ENCODE data around the gene RAB43.
"Not testable (repeated sequence)": the region's sequence is repeated elsewhere in the genome, so short reads cannot be mapped to it uniquely, and the experiment has no call there.

Gene RAB43

DNA sequence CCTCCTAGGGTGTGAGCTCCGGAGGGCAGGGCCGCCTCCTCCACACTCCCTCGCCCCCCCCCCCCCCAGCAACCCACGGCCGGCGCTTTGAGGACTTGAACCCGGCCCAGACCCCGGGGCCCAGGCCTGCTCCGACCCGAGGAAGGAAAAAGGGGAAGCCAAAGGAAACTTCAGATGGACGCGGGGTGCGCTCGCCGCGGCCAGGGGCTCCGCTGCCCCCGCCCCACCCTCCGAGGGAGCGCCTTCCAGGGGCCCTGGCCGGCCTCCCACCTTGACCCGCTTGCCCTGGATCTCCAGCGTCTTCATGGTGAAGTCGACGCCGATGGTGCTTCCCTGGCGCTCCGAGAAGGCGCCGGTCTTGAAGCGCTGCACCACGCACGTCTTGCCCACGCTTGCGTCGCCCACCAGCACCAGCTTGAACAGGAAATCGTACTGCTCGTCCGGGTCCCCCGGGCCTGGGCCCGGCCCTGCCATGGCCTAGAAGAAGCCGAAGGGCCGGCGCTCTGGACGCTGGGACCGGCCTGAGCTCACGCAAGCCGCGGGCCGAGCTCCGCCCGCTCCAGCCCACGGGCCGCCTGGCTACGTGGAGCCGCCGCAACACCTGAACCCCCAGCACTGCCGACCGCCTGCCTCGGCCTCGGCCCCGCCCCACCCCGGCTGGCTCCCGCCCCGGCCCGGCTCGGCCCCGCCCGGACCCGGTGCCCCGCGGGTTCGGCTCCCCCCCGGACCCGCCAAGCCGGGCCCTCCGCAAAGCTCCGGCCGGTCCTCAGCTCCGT lies 400 bp downstream of the RAB43 start:
- DNase-seq, result no peak

DNA sequence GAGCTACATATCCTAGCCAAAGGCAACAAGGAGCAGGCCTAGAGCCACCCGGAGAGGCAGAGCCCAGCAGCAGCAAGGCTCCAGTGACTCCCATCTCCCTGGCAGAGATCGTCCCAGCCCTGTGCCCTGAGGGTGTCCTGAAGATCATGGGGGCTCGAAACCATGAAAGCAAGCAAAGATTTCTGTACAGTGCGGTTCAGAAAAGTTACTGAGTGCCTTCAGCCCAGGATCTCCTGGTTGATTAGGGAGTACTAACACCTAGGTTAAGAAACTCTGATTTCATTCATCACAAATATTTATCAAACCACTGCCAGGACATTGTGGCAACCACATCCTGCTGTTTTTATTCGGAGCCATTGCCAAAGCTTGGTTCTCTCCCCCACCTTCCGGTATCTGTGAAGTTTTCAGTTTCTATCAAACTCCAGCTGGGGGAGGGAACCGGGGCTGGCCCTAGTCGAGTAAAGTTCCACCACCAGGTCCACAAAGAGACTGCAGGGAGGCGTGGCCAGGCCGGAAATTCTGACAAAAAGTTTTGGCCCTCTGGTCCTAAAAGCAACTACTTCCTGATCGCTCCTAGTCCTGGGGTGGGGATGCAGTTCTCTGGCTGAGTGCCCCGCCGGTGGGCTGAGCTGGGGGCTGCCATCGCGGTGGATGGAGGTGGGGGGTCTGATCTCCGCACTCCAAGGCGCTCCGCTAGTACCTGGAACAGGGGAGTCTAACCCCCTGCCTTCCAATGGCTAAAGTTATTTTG lies 1.2 kb downstream of the RAB43 start:
- DNase-seq, result no peak

- DNase-seq, result no peak
Measured at GRCh38 chr3:129119365-129120100, 2.1 kb downstream of the RAB43 start.

DNA sequence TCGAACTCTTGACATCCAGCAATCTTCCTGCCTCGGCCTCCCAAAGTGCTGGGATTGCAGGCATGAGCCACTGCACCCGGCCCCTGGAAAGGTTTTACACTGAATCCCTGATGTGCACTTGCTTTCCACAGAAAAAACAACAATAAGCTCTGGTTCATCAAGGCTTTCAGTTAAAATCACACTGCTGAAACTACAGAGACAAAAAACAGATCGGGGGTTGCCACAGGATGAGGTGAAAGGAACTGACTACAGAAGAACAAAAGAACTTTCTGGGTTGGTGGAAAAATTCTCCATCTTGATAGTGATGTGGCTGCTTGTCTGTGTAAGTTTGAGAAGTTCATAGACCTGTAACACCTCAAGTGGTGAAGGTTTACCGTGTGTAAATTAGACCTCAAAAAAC lies 2.9 kb downstream of the RAB43 start:
- DNase-seq, result no peak

GRCh38 chr3:129117134-129117533 lies 4.5 kb downstream of the RAB43 start:
- DNase-seq, result no peak

GRCh38 chr3:129116482-129116946 lies 5.1 kb downstream of the RAB43 start:
- DNase-seq, result no peak

DNA sequence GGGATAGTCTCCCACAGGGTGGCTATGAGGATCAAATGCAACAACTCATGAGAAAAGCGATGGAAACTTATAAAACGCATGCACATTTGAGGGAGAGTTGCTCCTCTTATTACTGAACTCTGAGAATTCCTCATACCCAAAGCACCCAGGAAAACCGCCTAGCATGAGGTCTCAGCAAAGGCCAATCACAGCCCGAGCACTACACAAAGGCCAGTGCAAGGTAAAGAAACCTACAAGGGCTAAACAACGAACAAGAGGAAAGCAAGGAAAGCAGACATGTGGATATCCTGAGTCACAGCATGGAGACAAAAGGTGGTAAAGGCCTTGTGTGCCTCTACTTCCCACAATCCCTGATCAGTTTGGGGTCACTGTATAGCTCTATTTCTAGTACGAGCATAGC lies 7.1 kb downstream of the RAB43 start:
- no peak for DNase-seq

- no peak for DNase-seq
Measured at GRCh38 chr3:129112308-129113052, 9.1 kb downstream of the RAB43 start.

- DNase-seq, result not testable (repeated sequence)
Measured at GRCh38 chr3:129111076-129111780, 10.4 kb downstream of the RAB43 start.

- no peak for DNase-seq
Measured at GRCh38 chr3:129107793-129108192, 13.8 kb downstream of the RAB43 start.

GRCh38 chr3:129106866-129107565 lies 14.6 kb downstream of the RAB43 start:
- DNase-seq, result no peak

- no peak for DNase-seq
Measured at GRCh38 chr3:129106320-129106719, 15.3 kb downstream of the RAB43 start.

GRCh38 chr3:129105862-129106261 lies 15.7 kb downstream of the RAB43 start:
- DNase-seq, result no peak

DNA sequence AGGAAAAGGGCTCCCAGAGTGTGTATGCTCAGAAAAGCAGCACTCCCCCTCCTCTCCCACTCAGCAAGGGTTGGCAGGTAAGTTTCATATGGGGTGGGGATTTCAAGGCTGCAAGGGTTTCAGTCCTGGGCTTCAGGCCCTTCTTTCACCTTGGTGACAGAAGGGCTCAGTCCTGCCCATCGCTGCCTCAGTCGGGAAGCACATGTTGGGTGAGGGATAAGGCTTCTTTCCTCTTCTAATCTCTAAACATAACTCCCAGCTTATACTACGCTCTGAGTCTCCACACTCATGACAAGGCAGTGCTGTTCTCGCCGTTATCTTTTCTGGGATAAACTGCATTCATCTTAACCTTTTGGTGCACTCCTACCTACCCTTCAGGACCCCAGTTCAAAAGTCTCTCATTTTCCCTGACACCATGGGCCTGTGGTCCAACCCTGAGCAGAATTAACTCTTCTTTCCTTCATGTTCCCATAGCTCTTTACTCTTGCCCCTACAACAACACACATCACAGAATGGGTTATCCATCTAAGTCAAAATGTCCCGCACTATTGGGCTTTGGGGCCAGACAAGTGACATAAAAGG lies 17.0 kb downstream of the RAB43 start:
- no peak for DNase-seq

DNA sequence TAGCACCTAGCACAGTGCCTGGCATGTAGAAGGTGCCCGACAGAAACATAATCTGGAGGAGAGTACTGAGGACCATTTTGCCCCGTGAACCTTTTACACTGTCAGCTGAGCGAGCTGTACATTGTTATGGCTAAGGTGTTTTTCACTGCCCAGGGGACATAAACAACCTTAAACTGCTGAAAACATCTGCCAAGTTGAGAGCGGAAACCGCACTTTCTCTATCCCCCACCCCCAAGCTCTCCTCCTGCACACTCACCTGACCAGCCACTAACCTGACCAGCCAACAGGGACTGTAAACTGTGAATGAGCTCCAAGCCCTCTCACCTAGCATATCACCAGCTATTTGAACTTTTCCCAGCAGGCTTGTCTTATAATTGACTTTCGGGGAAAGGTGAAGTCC lies 17.6 kb downstream of the RAB43 start:
- DNase-seq, result no peak

GRCh38 chr3:129103296-129103695 lies 18.3 kb downstream of the RAB43 start:
- no peak for DNase-seq

DNA sequence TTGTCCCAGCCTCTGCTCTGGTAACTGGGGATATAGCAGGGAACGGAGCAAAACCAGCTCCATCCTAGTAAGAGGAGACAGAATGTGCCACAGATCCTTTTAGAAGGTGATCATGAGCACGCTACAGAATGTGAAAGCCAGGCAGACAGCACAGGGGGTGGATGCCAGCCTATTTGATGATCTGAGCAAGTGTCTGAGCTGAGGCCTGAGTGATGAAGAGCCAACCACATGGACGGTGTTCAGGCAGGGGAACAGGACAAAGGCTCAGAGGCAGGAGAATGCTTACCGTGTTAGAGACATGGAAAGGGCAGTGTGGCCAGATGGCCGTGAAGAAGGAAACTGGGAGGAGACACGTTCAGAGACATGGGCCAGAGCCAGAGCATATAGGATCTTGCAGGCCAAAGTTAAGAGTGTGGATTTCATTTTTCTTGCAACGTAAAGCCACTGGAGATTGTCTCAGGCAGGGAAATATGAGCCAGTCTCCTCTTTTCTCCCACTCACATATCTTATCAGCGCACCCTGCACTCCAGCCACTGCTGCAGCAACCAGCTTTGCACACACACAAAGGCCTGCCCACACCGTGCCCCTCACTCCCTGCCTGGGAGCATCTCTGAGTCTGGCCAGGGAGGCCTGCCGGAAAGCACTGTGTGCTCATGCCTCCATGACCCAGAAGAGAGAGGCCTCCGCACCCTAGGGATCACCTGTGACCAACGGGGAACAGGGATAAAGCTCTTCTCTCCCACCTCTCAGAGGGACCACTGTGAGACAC lies 20.1 kb downstream of the RAB43 start:
- no peak for DNase-seq

- DNase-seq, result no peak
Measured at GRCh38 chr3:129100274-129100673, 21.3 kb downstream of the RAB43 start.

DNA sequence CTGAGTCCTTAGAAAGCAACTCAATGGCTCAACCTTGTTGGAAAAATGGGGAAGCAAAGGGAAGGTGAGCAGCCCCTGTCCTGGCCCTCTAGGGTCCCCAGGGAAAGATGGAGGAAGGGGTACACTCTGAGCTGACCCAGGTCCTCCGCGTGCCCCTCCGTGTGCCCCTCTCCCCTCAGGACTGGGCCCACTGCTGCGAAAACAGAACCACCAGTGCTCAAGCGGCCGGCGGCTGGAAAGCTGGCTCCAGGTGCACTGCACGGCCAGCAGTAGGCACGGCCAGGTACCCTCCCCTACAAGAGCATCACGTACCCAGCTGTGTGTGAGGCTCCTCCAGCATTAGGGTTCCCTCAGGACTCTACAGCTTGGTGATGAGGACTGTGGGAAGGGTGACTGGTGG lies 26.3 kb downstream of the RAB43 start:
- no peak for DNase-seq

- DNase-seq, result not testable (repeated sequence)
Measured at GRCh38 chr3:129088312-129088711, 33.3 kb downstream of the RAB43 start.
